HG03280 (cell line): ENCODE results near the gene COG4.

Experiments used
- ATAC-seq: cut with Tn5 transposase; IDR thresholded peaks from one replicate; pipeline ENCODE4 v1.9.1; 2021; ENCODE audit warnings: mild to moderate bottlenecking, moderate library complexity; ENCODE audit not compliant: unreplicated experiment

Gene COG4

GRCh38 chr16:70480127-70481105, 42.9 kb downstream of the COG4 start:
- ATAC-seq: no peak

DNA sequence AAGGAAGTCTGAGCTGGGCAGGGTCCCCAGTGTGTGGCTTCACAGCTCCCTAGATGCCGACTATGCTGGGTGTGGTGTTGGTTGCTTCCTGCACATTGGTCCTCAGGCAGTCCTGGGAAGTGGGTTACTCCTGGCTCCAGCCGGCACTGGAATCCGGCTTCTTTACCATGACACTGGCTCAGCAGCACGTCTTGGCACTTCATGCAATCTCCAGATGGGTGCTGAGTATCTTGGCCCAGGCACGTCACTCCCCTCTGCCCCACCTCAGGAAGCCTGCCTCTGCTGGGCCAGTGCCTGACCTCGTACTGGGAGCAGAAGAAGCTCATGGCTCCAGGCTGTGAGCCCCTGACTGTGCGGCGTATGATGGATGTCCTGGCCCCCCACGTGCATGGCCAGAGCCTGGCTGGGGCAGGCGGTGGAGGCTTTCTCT, 44.4 kb downstream of the COG4 start:
- ATAC-seq: no peak

GRCh38 chr16:70478169-70478568, 45.2 kb downstream of the COG4 start:
- no peak for ATAC-seq

- peak; percentile 82 for ATAC-seq
Measured at GRCh38 chr16:70476272-70477020, 46.9 kb downstream of the COG4 start.

DNA sequence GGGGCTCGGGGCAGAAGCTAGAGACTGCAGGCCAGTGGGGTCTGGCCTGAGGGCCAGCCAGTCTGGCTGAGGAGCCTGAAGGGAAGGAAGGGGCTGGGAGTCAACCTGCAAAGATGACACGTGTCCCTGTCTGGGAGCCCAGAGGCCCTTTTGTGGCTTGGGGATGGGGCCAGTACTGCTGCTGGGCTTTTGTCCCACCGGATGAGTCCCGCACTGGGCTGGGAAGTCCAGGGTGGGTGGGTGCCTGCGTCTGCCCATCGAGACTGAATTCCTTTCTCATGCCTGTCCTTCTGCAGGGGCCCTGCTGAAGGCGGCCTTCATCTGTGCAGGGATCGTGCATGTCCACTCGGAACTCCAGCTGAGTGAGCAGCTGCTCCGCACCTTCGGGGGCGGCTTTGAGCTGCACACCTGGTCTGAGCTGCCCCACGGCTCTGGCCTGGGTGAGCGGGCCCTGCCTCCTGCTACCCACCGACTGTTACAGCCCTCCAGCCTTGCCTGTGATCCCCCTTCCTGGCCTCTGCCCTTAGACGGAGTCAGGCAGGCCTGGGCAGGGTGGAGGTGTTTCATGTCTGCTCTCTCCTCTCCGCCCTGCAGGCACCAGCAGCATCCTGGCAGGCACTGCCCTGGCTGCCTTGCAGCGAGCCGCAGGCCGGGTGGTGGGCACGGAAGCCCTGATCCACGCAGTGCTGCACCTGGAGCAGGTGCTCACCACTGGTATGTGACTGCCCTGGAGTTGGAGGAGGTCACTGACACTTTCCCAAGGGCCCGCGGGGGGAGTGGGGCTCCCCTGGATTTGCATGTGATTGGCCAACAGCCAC, 48.1 kb downstream of the COG4 start:
- ATAC-seq: no peak

GRCh38 chr16:70474320-70475053, 48.9 kb downstream of the COG4 start:
- ATAC-seq: no peak

- no peak for ATAC-seq
Measured at GRCh38 chr16:70473446-70474319, 49.7 kb downstream of the COG4 start.

DNA sequence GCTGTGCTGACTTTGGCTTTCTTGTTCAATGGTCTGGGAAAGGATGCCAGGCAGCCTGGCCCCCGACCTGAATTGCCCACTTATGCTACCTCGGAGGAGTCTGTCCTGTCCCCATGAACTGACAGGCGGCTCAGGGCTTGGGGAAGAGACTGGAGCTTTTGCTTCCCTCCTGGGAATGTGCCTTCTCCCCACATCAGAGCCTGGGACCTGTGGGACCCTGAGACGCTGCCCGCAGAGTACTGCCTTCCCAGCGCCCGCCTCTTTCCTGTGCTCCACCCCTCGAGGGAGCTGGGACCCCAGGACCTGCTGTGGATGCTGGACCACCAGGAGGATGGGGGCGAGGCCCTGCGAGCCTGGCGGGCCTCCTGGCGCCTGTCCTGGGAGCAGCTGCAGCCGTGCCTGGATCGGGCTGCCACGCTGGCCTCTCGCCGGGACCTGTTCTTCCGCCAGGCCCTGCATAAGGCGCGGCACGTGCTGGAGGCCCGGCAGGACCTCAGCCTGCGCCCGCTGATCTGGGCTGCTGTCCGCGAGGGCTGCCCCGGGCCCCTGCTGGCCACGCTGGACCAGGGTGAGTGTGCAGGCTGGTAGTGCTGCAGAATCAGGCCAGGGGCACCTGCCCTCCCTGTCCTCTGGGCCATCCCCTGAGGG, 50.4 kb downstream of the COG4 start:
- no peak for ATAC-seq

DNA sequence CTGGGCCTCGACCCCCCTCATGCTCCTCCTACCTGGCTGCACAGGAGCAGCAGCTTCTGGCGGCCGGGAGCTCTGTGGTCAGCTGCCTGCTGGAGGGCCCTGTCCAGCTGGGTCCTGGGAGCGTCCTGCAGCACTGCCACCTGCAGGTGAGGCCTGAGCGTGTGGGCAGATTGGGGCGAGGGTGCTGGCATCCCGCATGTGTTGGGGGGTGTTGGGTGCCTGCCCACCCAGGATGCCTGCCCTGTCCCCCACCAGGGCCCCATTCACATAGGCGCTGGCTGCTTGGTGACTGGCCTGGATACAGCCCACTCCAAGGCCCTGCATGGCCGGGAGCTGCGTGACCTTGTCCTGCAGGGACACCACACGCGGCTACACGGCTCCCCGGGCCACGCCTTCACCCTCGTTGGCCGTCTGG, 52.4 kb downstream of the COG4 start:
- no peak for ATAC-seq

DNA sequence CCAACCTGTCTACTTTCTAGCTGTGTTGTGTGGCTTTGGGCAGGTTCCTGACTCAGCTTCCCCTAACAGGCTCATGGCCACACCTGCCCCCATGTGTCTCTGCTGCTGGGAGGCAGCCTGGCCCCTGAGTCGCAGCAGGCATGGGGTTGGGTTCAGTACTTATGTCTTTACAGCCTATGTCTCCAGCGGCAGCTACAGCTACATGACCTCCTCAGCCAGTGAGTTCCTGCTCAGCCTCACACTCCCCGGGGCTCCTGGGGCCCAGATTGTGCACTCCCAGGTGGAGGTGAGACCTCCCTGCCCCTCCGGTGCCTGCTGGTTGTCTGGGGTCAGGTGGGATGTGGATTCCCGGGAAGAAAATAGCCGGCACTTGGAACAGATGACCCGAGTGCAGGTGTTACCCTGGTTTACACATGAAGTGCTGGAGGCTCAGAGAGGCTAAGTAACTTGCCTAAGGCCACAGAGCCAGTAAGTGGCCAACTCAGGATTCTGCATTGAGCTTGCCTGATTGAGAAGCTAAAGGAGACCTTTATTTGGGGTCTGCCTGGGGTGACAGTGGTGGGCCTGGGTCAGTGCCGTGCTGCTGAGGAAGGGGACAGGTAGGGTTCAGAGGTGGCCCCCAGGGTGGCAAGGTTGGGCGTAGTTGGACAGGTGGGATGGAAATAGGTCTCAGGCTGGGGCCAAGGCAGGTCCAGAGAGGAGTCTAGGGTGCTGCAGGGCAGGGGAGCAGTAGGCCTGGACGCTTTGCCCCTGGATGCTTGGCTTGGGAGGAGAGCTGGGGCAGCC, 53.0 kb downstream of the COG4 start:
- ATAC-seq: no peak

- no peak for ATAC-seq
Measured at GRCh38 chr16:70468776-70469525, 54.4 kb downstream of the COG4 start.

DNA sequence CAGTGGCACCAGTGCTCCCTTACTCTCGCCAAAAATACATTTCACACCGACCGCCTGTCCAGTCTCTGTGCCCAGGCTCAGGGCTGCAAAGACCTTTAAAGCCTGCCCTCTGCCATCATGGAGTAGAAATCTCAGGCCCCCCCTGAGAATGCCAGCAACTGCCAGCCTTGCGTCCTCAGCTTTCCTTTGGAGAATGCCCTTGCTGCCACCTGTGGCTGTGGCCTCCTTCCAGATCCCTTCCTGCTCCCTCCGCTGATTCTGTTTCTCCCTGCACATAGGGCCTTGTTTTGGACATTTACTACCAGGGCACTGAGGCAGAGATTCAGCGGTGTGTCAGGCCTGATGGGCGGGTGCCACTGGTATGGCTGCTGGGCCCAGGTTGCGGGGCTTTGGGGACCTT, 55.7 kb downstream of the COG4 start:
- ATAC-seq: no peak

- ATAC-seq: no peak
Measured at GRCh38 chr16:70467113-70467512, 56.2 kb downstream of the COG4 start.

- ATAC-seq: no peak
Measured at GRCh38 chr16:70466805-70467076, 56.6 kb downstream of the COG4 start.

- no peak for ATAC-seq
Measured at GRCh38 chr16:70465999-70466804, 57.2 kb downstream of the COG4 start.

DNA sequence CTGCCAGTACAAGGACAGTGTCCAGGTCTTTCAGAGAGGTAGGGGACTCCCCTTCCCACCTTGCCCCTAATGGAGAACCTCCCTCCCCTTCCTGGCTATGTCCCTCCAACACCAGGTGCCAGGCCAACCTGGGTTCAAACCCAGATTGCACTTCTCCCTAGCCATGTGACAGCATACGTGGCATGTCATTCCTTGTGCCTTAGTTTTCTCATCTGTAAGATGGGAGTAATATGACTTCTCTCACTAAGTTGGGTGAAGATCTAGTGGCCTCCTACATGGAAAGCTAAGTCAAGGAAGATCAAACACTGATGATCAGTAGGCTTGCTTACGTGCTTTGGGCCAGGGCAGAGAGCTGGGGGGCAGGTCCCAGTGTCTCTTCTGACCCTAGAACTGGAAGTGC, 60.1 kb downstream of the COG4 start:
- ATAC-seq: no peak

- no peak for ATAC-seq
Measured at GRCh38 chr16:70460737-70461261, 62.6 kb downstream of the COG4 start.
